GM21367 (cell line): ENCODE measurements around the gene ZNF320.
"Not testable (repeated sequence)": the region's sequence is repeated elsewhere in the genome, so short reads cannot be mapped to it uniquely, and the experiment has no call there.

ENCODE experiments used
- ATAC-seq: cut with Tn5 transposase; IDR thresholded peaks from one replicate; pipeline ENCODE4 v1.9.1; 2021; ENCODE audit not compliant: unreplicated experiment

The ZNF320 gene

GRCh38 chr19:52922841-52923777, 25.7 kb upstream of the ZNF320 start, which contains the start of gene ZNF888:
ZNF888 (minus strand) TSS chr19:52923428; CDS start chr19:52917873, 5,555 bp downstream.
- peak; percentile 93 for ATAC-seq

- ATAC-seq: no peak
Measured at GRCh38 chr19:52917531-52917930, 20.1 kb upstream of the ZNF320 start.

- no peak for ATAC-seq
Measured at GRCh38 chr19:52910648-52911047, 13.2 kb upstream of the ZNF320 start.

- ATAC-seq: not testable (repeated sequence)
Measured at GRCh38 chr19:52904052-52904780, 6.8 kb upstream of the ZNF320 start.

- no peak for ATAC-seq
Measured at GRCh38 chr19:52901842-52902241, 4.4 kb upstream of the ZNF320 start.

- not testable (repeated sequence) for ATAC-seq
Measured at GRCh38 chr19:52898596-52898995, 1.2 kb upstream of the ZNF320 start.

GRCh38 chr19:52898101-52898500, 666 bp upstream of the ZNF320 start:
- no peak for ATAC-seq

- ATAC-seq: no peak
Measured at GRCh38 chr19:52896431-52897137, 851 bp downstream of the ZNF320 start.

GRCh38 chr19:52891336-52891735, 6.1 kb downstream of the ZNF320 start:
- ATAC-seq: no peak

- no peak for ATAC-seq
Measured at GRCh38 chr19:52889931-52890330, 7.5 kb downstream of the ZNF320 start.

- ATAC-seq: no peak
Measured at GRCh38 chr19:52889076-52889475, 8.4 kb downstream of the ZNF320 start.

GRCh38 chr19:52880895-52881389, 16.5 kb downstream of the ZNF320 start:
- ATAC-seq: no peak

GRCh38 chr19:52872996-52873395, 24.4 kb downstream of the ZNF320 start:
- not testable (repeated sequence) for ATAC-seq

- no peak for ATAC-seq
Measured at GRCh38 chr19:52871466-52871865, 26.0 kb downstream of the ZNF320 start.

GRCh38 chr19:52868031-52868430, 29.4 kb downstream of the ZNF320 start:
- ATAC-seq: not testable (repeated sequence)

GRCh38 chr19:52857378-52858191, 39.9 kb downstream of the ZNF320 start, which contains the start of gene ZNF468:
ZNF468 (minus strand) TSS chr19:52857619; CDS start chr19:52854272, 3,347 bp downstream.
- peak; percentile 93 for ATAC-seq

GRCh38 chr19:52856540-52857377, 40.7 kb downstream of the ZNF320 start:
- ATAC-seq: not testable (repeated sequence)
